Measurements from ENCODE around the gene ADAMTS15.
"Not testable (repeated sequence)": the region's sequence is repeated elsewhere in the genome, so short reads cannot be mapped to it uniquely, and the experiment has no call there.

The ADAMTS15 gene

GRCh38 chr11:130435671-130436070 is 12.8 kb upstream of the ADAMTS15 start:
- DNase-seq (ENCODE audit: low spot score), result no peak

- no peak for DNase-seq (ENCODE audit: low spot score)
These were observed 12.3 kb upstream of the ADAMTS15 start for GRCh38 chr11:130436171-130436570.

- DNase-seq (ENCODE audit: low spot score), result no peak
These were observed 10.6 kb upstream of the ADAMTS15 start for GRCh38 chr11:130437848-130438247.

- not testable (repeated sequence) for DNase-seq (ENCODE audit: low spot score)
These were observed 9.9 kb upstream of the ADAMTS15 start for GRCh38 chr11:130438401-130439159.

GRCh38 chr11:130439160-130439519 is 9.3 kb upstream of the ADAMTS15 start:
- DNase-seq (ENCODE audit: low spot score), result no peak

GRCh38 chr11:130439876-130440275 is 8.6 kb upstream of the ADAMTS15 start:
- DNase-seq (ENCODE audit: low spot score), result no peak

- no peak for DNase-seq (ENCODE audit: low spot score)
These were observed 6.7 kb upstream of the ADAMTS15 start for GRCh38 chr11:130441719-130442118.

- no peak for DNase-seq (ENCODE audit: low spot score)
These were observed 5.7 kb upstream of the ADAMTS15 start for GRCh38 chr11:130442737-130443136.

GRCh38 chr11:130445788-130446187 is 2.7 kb upstream of the ADAMTS15 start:
- no peak for DNase-seq (ENCODE audit: low spot score)

GRCh38 chr11:130448039-130448415 is 418 bp upstream of the ADAMTS15 start:
- no peak for DNase-seq (ENCODE audit: low spot score)

GRCh38 chr11:130449310-130449990 is 1.0 kb downstream of the ADAMTS15 start:
- DNase-seq (ENCODE audit: low spot score), result no peak

- DNase-seq (ENCODE audit: low spot score), result no peak
These were observed 1.7 kb downstream of the ADAMTS15 start for GRCh38 chr11:130449996-130450769.

GRCh38 chr11:130451231-130452019 is 3.0 kb downstream of the ADAMTS15 start:
- DNase-seq (ENCODE audit: low spot score), result no peak

GRCh38 chr11:130452176-130452575 is 3.7 kb downstream of the ADAMTS15 start:
- no peak for DNase-seq (ENCODE audit: low spot score)

- DNase-seq (ENCODE audit: low spot score), result no peak
These were observed 4.5 kb downstream of the ADAMTS15 start for GRCh38 chr11:130452940-130453339.

GRCh38 chr11:130454491-130455252 is 6.2 kb downstream of the ADAMTS15 start:
- no peak for DNase-seq (ENCODE audit: low spot score)

GRCh38 chr11:130455483-130456127 is 7.2 kb downstream of the ADAMTS15 start:
- no peak for DNase-seq (ENCODE audit: low spot score)

- no peak for DNase-seq (ENCODE audit: low spot score)
These were observed 7.8 kb downstream of the ADAMTS15 start for GRCh38 chr11:130456286-130456685.

- no peak for DNase-seq (ENCODE audit: low spot score)
These were observed 9.4 kb downstream of the ADAMTS15 start for GRCh38 chr11:130457623-130458409.

GRCh38 chr11:130458410-130458729 is 9.9 kb downstream of the ADAMTS15 start:
- no peak for DNase-seq (ENCODE audit: low spot score)

All from germinal center (tissue), 1 donor.